ENCODE data around the gene HCFC1. TPM values are rescaled to one million over a fixed set of nuclear protein-coding genes. Genes with fewer than 3 reads are reported as not detected.

Gene HCFC1
- total and polyA plus RNA-seq, 2 of the 8 experiments (the other 6 are each of a cell fraction or from before 2014, with no cell fraction given), result 24.9 to 117 TPM

GRCh38 chrX:153905481-153906095 lies 66.0 kb downstream of the HCFC1 start (continued):
- TF ChIP-seq, protein P1, sequence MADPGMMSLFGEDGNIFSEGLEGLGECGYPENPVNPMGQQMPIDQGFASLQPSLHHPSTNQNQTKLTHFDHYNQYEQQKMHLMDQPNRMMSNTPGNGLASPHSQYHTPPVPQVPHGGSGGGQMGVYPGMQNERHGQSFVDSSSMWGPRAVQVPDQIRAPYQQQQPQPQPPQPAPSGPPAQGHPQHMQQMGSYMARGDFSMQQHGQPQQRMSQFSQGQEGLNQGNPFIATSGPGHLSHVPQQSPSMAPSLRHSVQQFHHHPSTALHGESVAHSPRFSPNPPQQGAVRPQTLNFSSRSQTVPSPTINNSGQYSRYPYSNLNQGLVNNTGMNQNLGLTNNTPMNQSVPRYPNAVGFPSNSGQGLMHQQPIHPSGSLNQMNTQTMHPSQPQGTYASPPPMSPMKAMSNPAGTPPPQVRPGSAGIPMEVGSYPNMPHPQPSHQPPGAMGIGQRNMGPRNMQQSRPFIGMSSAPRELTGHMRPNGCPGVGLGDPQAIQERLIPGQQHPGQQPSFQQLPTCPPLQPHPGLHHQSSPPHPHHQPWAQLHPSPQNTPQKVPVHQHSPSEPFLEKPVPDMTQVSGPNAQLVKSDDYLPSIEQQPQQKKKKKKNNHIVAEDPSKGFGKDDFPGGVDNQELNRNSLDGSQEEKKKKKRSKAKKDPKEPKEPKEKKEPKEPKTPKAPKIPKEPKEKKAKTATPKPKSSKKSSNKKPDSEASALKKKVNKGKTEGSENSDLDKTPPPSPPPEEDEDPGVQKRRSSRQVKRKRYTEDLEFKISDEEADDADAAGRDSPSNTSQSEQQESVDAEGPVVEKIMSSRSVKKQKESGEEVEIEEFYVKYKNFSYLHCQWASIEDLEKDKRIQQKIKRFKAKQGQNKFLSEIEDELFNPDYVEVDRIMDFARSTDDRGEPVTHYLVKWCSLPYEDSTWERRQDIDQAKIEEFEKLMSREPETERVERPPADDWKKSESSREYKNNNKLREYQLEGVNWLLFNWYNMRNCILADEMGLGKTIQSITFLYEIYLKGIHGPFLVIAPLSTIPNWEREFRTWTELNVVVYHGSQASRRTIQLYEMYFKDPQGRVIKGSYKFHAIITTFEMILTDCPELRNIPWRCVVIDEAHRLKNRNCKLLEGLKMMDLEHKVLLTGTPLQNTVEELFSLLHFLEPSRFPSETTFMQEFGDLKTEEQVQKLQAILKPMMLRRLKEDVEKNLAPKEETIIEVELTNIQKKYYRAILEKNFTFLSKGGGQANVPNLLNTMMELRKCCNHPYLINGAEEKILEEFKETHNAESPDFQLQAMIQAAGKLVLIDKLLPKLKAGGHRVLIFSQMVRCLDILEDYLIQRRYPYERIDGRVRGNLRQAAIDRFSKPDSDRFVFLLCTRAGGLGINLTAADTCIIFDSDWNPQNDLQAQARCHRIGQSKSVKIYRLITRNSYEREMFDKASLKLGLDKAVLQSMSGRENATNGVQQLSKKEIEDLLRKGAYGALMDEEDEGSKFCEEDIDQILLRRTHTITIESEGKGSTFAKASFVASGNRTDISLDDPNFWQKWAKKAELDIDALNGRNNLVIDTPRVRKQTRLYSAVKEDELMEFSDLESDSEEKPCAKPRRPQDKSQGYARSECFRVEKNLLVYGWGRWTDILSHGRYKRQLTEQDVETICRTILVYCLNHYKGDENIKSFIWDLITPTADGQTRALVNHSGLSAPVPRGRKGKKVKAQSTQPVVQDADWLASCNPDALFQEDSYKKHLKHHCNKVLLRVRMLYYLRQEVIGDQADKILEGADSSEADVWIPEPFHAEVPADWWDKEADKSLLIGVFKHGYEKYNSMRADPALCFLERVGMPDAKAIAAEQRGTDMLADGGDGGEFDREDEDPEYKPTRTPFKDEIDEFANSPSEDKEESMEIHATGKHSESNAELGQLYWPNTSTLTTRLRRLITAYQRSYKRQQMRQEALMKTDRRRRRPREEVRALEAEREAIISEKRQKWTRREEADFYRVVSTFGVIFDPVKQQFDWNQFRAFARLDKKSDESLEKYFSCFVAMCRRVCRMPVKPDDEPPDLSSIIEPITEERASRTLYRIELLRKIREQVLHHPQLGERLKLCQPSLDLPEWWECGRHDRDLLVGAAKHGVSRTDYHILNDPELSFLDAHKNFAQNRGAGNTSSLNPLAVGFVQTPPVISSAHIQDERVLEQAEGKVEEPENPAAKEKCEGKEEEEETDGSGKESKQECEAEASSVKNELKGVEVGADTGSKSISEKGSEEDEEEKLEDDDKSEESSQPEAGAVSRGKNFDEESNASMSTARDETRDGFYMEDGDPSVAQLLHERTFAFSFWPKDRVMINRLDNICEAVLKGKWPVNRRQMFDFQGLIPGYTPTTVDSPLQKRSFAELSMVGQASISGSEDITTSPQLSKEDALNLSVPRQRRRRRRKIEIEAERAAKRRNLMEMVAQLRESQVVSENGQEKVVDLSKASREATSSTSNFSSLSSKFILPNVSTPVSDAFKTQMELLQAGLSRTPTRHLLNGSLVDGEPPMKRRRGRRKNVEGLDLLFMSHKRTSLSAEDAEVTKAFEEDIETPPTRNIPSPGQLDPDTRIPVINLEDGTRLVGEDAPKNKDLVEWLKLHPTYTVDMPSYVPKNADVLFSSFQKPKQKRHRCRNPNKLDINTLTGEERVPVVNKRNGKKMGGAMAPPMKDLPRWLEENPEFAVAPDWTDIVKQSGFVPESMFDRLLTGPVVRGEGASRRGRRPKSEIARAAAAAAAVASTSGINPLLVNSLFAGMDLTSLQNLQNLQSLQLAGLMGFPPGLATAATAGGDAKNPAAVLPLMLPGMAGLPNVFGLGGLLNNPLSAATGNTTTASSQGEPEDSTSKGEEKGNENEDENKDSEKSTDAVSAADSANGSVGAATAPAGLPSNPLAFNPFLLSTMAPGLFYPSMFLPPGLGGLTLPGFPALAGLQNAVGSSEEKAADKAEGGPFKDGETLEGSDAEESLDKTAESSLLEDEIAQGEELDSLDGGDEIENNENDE (IDR thresholded peaks at IDR 0.05; ENCODE audit: insufficient replicate concordance, low read length), result no peak
- TF ChIP-seq PHF8 (conservative IDR thresholded peaks at IDR 0.05; ENCODE audit: low read depth, low read length) (no peak), SP2 (IDR thresholded peaks at IDR 0.05; ENCODE audit: low read length) (no peak), CHD1 (IDR thresholded peaks at IDR 0.05; ENCODE audit: low read depth, low read length) (no peak), CREB1 (IDR thresholded peaks at IDR 0.05) (no peak), POLR2A (IDR thresholded peaks at IDR 0.05; ENCODE audit: control extremely low read depth in 1 of 2, low read depth in 2 of 2, low read length in 2 of 2) (no peak), TBP (IDR thresholded peaks at IDR 0.05; ENCODE audit: low read depth, low read length) (no peak), TAF1 (IDR thresholded peaks at IDR 0.05; ENCODE audit: low read depth, low read length) (no peak), TAF7 (optimal IDR thresholded peaks at IDR 0.05; ENCODE audit: borderline replicate concordance, low read depth, low read length) (no peak)
